ENCODE results near the gene TMCC3.

Gene TMCC3

GRCh38 chr12:94618995-94619695 is 31.2 kb downstream of the TMCC3 start:
- TF ChIP-seq SIN3A (IDR thresholded peaks at IDR 0.05; ENCODE audit: borderline replicate concordance, insufficient read depth, low read length) (no peak), TAF1 (IDR thresholded peaks at IDR 0.05; ENCODE audit: borderline replicate concordance, insufficient read depth, low read length) (no peak)

GRCh38 chr12:94617101-94617500 is 33.3 kb downstream of the TMCC3 start:
- TF ChIP-seq FOXP2 (optimal IDR thresholded peaks at IDR 0.05; ENCODE audit: borderline replicate concordance, extremely low read depth, extremely low read length, insufficient read depth) (no peak), POLR2AphosphoS5 (IDR thresholded peaks at IDR 0.05; ENCODE audit: low read depth, low read length) (no peak), REST (IDR thresholded peaks at IDR 0.05; ENCODE audit: insufficient read depth in 1 of 2, low read depth in 2 of 2, low read length in 2 of 2) (no peak), TAF1 (IDR thresholded peaks at IDR 0.05; ENCODE audit: borderline replicate concordance, insufficient read depth, low read length) (no peak), SIN3A (IDR thresholded peaks at IDR 0.05; ENCODE audit: borderline replicate concordance, insufficient read depth, low read length) (no peak)

- TF ChIP-seq REST (IDR thresholded peaks at IDR 0.05; ENCODE audit: insufficient read depth in 1 of 2, low read depth in 2 of 2, low read length in 2 of 2), result no peak
- no peak for TF ChIP-seq SIN3A (IDR thresholded peaks at IDR 0.05; ENCODE audit: borderline replicate concordance, insufficient read depth, low read length)
- TF ChIP-seq POLR2AphosphoS5 (IDR thresholded peaks at IDR 0.05; ENCODE audit: low read depth, low read length), result no peak
- TF ChIP-seq FOXP2 (optimal IDR thresholded peaks at IDR 0.05; ENCODE audit: borderline replicate concordance, extremely low read depth, extremely low read length, insufficient read depth), result no peak
- no peak for TF ChIP-seq TAF1 (IDR thresholded peaks at IDR 0.05; ENCODE audit: borderline replicate concordance, insufficient read depth, low read length)
These were observed 34.1 kb downstream of the TMCC3 start for GRCh38 chr12:94616203-94616729.

GRCh38 chr12:94615260-94616181 is 34.8 kb downstream of the TMCC3 start:
- TF ChIP-seq POLR2AphosphoS5 (IDR thresholded peaks at IDR 0.05; ENCODE audit: low read depth, low read length), result no peak
- no peak for TF ChIP-seq TAF1 (IDR thresholded peaks at IDR 0.05; ENCODE audit: borderline replicate concordance, insufficient read depth, low read length)
- TF ChIP-seq REST (IDR thresholded peaks at IDR 0.05; ENCODE audit: insufficient read depth in 1 of 2, low read depth in 2 of 2, low read length in 2 of 2), result no peak

GRCh38 chr12:94614288-94614721 is 36.1 kb downstream of the TMCC3 start:
- TF ChIP-seq POLR2AphosphoS5 (IDR thresholded peaks at IDR 0.05; ENCODE audit: low read depth, low read length) (no peak), TAF1 (IDR thresholded peaks at IDR 0.05; ENCODE audit: borderline replicate concordance, insufficient read depth, low read length) (no peak), FOXP2 (optimal IDR thresholded peaks at IDR 0.05; ENCODE audit: borderline replicate concordance, extremely low read depth, extremely low read length, insufficient read depth) (no peak), SIN3A (IDR thresholded peaks at IDR 0.05; ENCODE audit: borderline replicate concordance, insufficient read depth, low read length) (no peak), REST (IDR thresholded peaks at IDR 0.05; ENCODE audit: insufficient read depth in 1 of 2, low read depth in 2 of 2, low read length in 2 of 2) (no peak)

Measured in PFSK-1 (cell line).